H9 (cell line): ENCODE data around the gene SPEG. TPM values are rescaled to one million over a fixed set of nuclear protein-coding genes. Genes with fewer than 3 reads are reported as not detected.

Experiments
- DNase-seq: peaks from one replicate; pipeline ENCODE4 v3.0.0-alpha.2; 2017
- H2AFZ ChIP-seq: one replicate; pipeline ENCODE4 v1.6.1; 2013; ENCODE audit warnings: mild to moderate bottlenecking, low read length, control low read depth, moderate library complexity
- H2AK5ac ChIP-seq: 2 replicates; pipeline ENCODE4 v1.6.1; 2013; ENCODE audit warnings: low read length, control low read depth, mixed read lengths; ENCODE audit not compliant: insufficient read length
- H2BK120ac ChIP-seq: one replicate; pipeline ENCODE4 v1.6.1; 2013; ENCODE audit warnings: low read depth, mild to moderate bottlenecking, low read length, control low read depth, inconsistent platforms; ENCODE audit not compliant: poor library complexity, severe bottlenecking
- H2BK12ac ChIP-seq: 2 replicates; pipeline ENCODE4 v1.6.1; 2013; ENCODE audit warnings: low read length, control low read depth, mixed read lengths, low read depth; ENCODE audit not compliant: insufficient read length
- H2BK15ac ChIP-seq: 2 replicates; pipeline ENCODE4 v1.6.1; 2013; ENCODE audit warnings: low read depth, low read length, control low read depth
- H2BK20ac ChIP-seq: one replicate; pipeline ENCODE4 v1.6.1; 2013; ENCODE audit warnings: low read depth, mild to moderate bottlenecking, low read length, control low read depth, inconsistent platforms; ENCODE audit not compliant: poor library complexity, severe bottlenecking
- H2BK5ac ChIP-seq: 2 replicates; pipeline ENCODE4 v1.6.1; 2013; ENCODE audit warnings: low read length, control low read depth, mixed read lengths; ENCODE audit not compliant: insufficient read length
- H3K14ac ChIP-seq: 2 replicates; pipeline ENCODE4 v1.6.1; 2013; ENCODE audit warnings: low read length, control low read depth; ENCODE audit not compliant: insufficient read depth
- H3K18ac ChIP-seq: 2 replicates; pipeline ENCODE4 v1.6.1; 2013; ENCODE audit warnings: low read depth, mild to moderate bottlenecking, mixed read lengths, low read length, control low read depth; ENCODE audit not compliant: insufficient read length
- H3K23ac ChIP-seq: 2 replicates; pipeline ENCODE4 v1.6.1; 2013; ENCODE audit warnings: low read length, control low read depth, mixed read lengths, low read depth; ENCODE audit not compliant: insufficient read length
- H3K23me2 ChIP-seq: 2 replicates; pipeline ENCODE4 v1.6.1; 2013; ENCODE audit warnings: low read depth, mild to moderate bottlenecking, mixed read lengths, low read length, control low read depth; ENCODE audit not compliant: insufficient read length, poor library complexity, severe bottlenecking
- H3K27ac ChIP-seq: 2 replicates; pipeline ENCODE4 v1.5.1; 2013; ENCODE audit warnings: low read length, control low read depth, mixed read lengths, low read depth; ENCODE audit not compliant: insufficient read length
- H3K27me3 ChIP-seq: 2 replicates; pipeline ENCODE4 v1.6.1; 2013; ENCODE audit warnings: low read length, control low read depth, inconsistent platforms; ENCODE audit not compliant: insufficient read depth
- H3K4ac ChIP-seq: 2 replicates; pipeline ENCODE4 v1.6.1; 2013; ENCODE audit warnings: low read depth, mild to moderate bottlenecking, control low read depth, inconsistent platforms, low read length, moderate library complexity
- H3K4me1 ChIP-seq: 2 replicates; pipeline ENCODE4 v1.6.1; 2013; ENCODE audit warnings: low read length, control low read depth, inconsistent platforms; ENCODE audit not compliant: insufficient read depth
- H3K4me2 ChIP-seq: 2 replicates; pipeline ENCODE4 v1.6.1; 2013; ENCODE audit warnings: low read length, control low read depth, mixed read lengths; ENCODE audit not compliant: insufficient read length, insufficient read depth
- H3K56ac ChIP-seq: 2 replicates; pipeline ENCODE4 v1.6.1; 2013; ENCODE audit warnings: low read depth, mild to moderate bottlenecking, mixed read lengths, low read length, control low read depth; ENCODE audit not compliant: insufficient read length
- H3K79me1 ChIP-seq: 2 replicates; pipeline ENCODE4 v1.6.1; 2013; ENCODE audit warnings: low read depth, mild to moderate bottlenecking, moderate library complexity, low read length, control low read depth, inconsistent platforms; ENCODE audit not compliant: insufficient read depth, poor library complexity, severe bottlenecking
- H3K79me2 ChIP-seq: 2 replicates; pipeline ENCODE4 v1.6.1; 2013; ENCODE audit warnings: low read length, control low read depth, inconsistent platforms; ENCODE audit not compliant: insufficient read depth
- H3K9ac ChIP-seq: 2 replicates; pipeline ENCODE4 v1.6.1; 2013; ENCODE audit warnings: low read length, control low read depth, mixed read lengths; ENCODE audit not compliant: insufficient read length; ENCODE audit errors: extremely low read depth
- H3K9me3 ChIP-seq: one replicate; pipeline ENCODE4 v1.6.1; 2013; ENCODE audit warnings: low read depth, low read length, inconsistent platforms; ENCODE audit not compliant: control insufficient read depth
- H3T11ph ChIP-seq: one replicate; pipeline ENCODE4 v1.6.1; 2013; ENCODE audit warnings: mild to moderate bottlenecking, low read length, control low read depth, inconsistent platforms
- H4K20me1 ChIP-seq: one replicate; pipeline ENCODE4 v1.6.1; 2013; ENCODE audit not compliant: control insufficient read depth, insufficient read length, insufficient read depth
- H4K5ac ChIP-seq: 2 replicates; pipeline ENCODE4 v1.6.1; 2013; ENCODE audit warnings: low read depth, mild to moderate bottlenecking, mixed read lengths, low read length, control low read depth; ENCODE audit not compliant: insufficient read length
- H4K8ac ChIP-seq: replicated peaks from 2 replicates; pipeline ENCODE4 v1.6.1; 2013; ENCODE audit warnings: low read length, control low read depth, mixed read lengths, low read depth; ENCODE audit not compliant: insufficient read length
- H4K91ac ChIP-seq: 2 replicates; pipeline ENCODE4 v1.6.1; 2013; ENCODE audit warnings: low read depth, mild to moderate bottlenecking, moderate library complexity, mixed read lengths, low read length, control low read depth; ENCODE audit not compliant: insufficient read length
- H3K27ac Mint-ChIP-seq, 3 experiments: 2 replicates in 2 of 3; 3 replicates in 1 of 3; pipeline ENCODE4 v1.8.0; 2020 to 2021; ENCODE audit warnings: mixed read lengths in 3 of 3, mild to moderate bottlenecking in 1 of 3, moderate library complexity in 1 of 3
- H3K27me3 Mint-ChIP-seq: 2 replicates; pipeline ENCODE4 v1.8.0; 2021; ENCODE audit warnings: low read depth, mild to moderate bottlenecking, moderate library complexity, mixed read lengths
- H3K36me3 Mint-ChIP-seq, 3 experiments: 2 replicates in 2 of 3; 3 replicates in 1 of 3; pipeline ENCODE4 v1.8.0; 2020 to 2021; ENCODE audit warnings: low read depth in 3 of 3, mixed read lengths in 3 of 3; ENCODE audit not compliant: insufficient read depth in 1 of 3
- H3K4me1 Mint-ChIP-seq, 2 experiments: 2 replicates each; pipeline ENCODE4 v1.8.0; 2020; ENCODE audit warnings: mixed read lengths in 2 of 2
- H3K4me3 Mint-ChIP-seq, 2 experiments: 2 replicates in 1 of 2; 3 replicates in 1 of 2; pipeline ENCODE4 v1.8.0; 2020 to 2021; ENCODE audit warnings: mild to moderate bottlenecking in 2 of 2, mixed read lengths in 2 of 2, moderate library complexity in 1 of 2
- H3K9me3 Mint-ChIP-seq, 2 experiments: 2 replicates in 1 of 2; 3 replicates in 1 of 2; pipeline ENCODE4 v1.8.0; 2020; ENCODE audit warnings: mild to moderate bottlenecking in 2 of 2, mixed read lengths in 2 of 2, moderate library complexity in 1 of 2
- CTCF ChIP-seq: fragments of 200-600 bp; sonication (generic); conservative IDR thresholded peaks from 3 replicates; pipeline ENCODE4 v1.8.0; 2021; ENCODE audit warnings: antibody characterized with exemption, mild to moderate bottlenecking
- WGBS: extraction: QIAGEN DNeasy Blood & Tissue Kit; methylation state at CpG from one replicate; pipeline ENCODE4 v1.1.7; 2013; ENCODE audit warnings: missing lambda C conversion rate, low lambda C conversion rate, mixed read lengths; ENCODE audit not compliant: insufficient read length; ENCODE audit errors: extremely low coverage; 5-methylcytosine and 5-hydroxymethylcytosine counted together
- long read RNA-seq: library from polyadenylated mRNA; unstranded; transcript quantifications from one replicate; pipeline ENCODE4 v2.0.0, GENCODE V29; 2020
- total RNA-seq: library from RNA; stranded (reverse); gene quantifications from 2 replicates; pipeline ENCODE4 v1.2.1, GENCODE V29; 2021

Gene SPEG
- total RNA-seq, result 23.7 and 25.2 TPM in 2 replicates
- long read RNA-seq, transcript SPEG-203 (5 exons, 1,457 nt), result major isoform, 8 of 13 reads
- long read RNA-seq, partial matches to known transcripts, result 3 of 13 reads
- long read RNA-seq, other reads (novel, unspliced or antisense), result 2 of 13 reads

- peaks cover 6% of the 10 kb centered on the region for H3K23me2 ChIP-seq
- H4K8ac ChIP-seq, result no peak within 1 kb of the TSS
- H3T11ph ChIP-seq, result no peak within 1 kb of the TSS
- Mint-ChIP-seq H3K27me3 (peaks cover 18% of the 10 kb centered on the region), H3K9me3 (no peaks in the 10 kb centered on the region; a peak in 1 of 5 replicates), H3K27ac (peak within 1 kb of the TSS; percentile 19 to 66 (median 32); a peak in 3 of 7 replicates), H3K4me1 (peaks cover 7 to 10% of the 10 kb centered on the region in 2 experiments), H3K36me3 (no peaks in the 10 kb centered on the region), H3K4me3 (peak within 1 kb of the TSS; percentile 24 to 61; a peak in 4 of 5 replicates)
- WGBS, result no CpG with 5 or more reads among the region's 77 CpGs
- H3K9ac ChIP-seq, result no peak within 1 kb of the TSS
- H3K4me2 ChIP-seq, result peak within 1 kb of the TSS; percentile 3
- no peaks in the 10 kb centered on the region for H3K79me1 ChIP-seq
- H3K79me2 ChIP-seq, result no peaks in the 10 kb centered on the region
- no peak within 1 kb of the TSS for H2AFZ ChIP-seq
- H3K23ac ChIP-seq, result no peak within 1 kb of the TSS
- H3K18ac ChIP-seq, result peak within 1 kb of the TSS; percentile 39
- H4K91ac ChIP-seq, result no peak within 1 kb of the TSS
- H2AK5ac ChIP-seq, result no peak within 1 kb of the TSS
- peaks cover 2% of the 10 kb centered on the region; the same call in 1 of the 2 replicates for H3K4me1 ChIP-seq
- no peak within 1 kb of the TSS for H2BK120ac ChIP-seq
- H3K27ac ChIP-seq, result no peak within 1 kb of the TSS
- H3K56ac ChIP-seq, result no peak within 1 kb of the TSS
- H4K5ac ChIP-seq, result no peak within 1 kb of the TSS
- H2BK20ac ChIP-seq, result no peak within 1 kb of the TSS
- no peak within 1 kb of the TSS for H3K4ac ChIP-seq
- H2BK5ac ChIP-seq, result no peak within 1 kb of the TSS
- H3K9me3 ChIP-seq, result no peaks in the 10 kb centered on the region
- H2BK15ac ChIP-seq, result no peak within 1 kb of the TSS
- TF ChIP-seq CTCF, result no peak
- peak within 1 kb of the TSS; percentile 13; the same call in 1 of the 2 replicates for H3K14ac ChIP-seq
- no peak within 1 kb of the TSS for H2BK12ac ChIP-seq
- H4K20me1 ChIP-seq, result no peaks in the 10 kb centered on the region
- peak; percentile 50 for DNase-seq
- no peaks in the 10 kb centered on the region; the same call in 1 of the 2 replicates for H3K27me3 ChIP-seq
Measured at GRCh38 chr2:219434718-219435525, at the start of gene SPEG. SPEG (plus strand) TSS chr2:219434843; CDS start chr2:219434978, 135 bp downstream.
